BE2C (cell line): ENCODE measurements around the gene UBFD1.

Experiments
- DNase-seq: peaks from one replicate; pipeline ENCODE4 v3.0.0-alpha.2; 2020
- H3K27me3 ChIP-seq: fragments of 250-450 bp; sonication (Bioruptor Pico); 2 replicates; pipeline ENCODE4 v1.5.1; 2020; ENCODE audit warnings: mild to moderate bottlenecking
- H3K36me3 ChIP-seq: fragments of 250-450 bp; sonication (Bioruptor Pico); 2 replicates; pipeline ENCODE4 v1.5.1; 2020; ENCODE audit warnings: mild to moderate bottlenecking
- H3K4me1 ChIP-seq: fragments of 250-450 bp; sonication (Bioruptor Pico); 2 replicates; pipeline ENCODE4 v1.5.1; 2020
- H3K4me3 ChIP-seq: 2 replicates; pipeline ENCODE4 v1.5.1; 2011; ENCODE audit warnings: low read depth, low read length
- H3K9me3 ChIP-seq: fragments of 250-450 bp; sonication (Bioruptor Pico); 2 replicates; pipeline ENCODE4 v1.5.1; 2020
- CTCF ChIP-seq: IDR thresholded peaks from 2 replicates; pipeline ENCODE4 v1.5.1; 2012; ENCODE audit warnings: mild to moderate bottlenecking, low read depth, low read length

Gene UBFD1

GRCh38 chr16:23544436-23544835 lies 13.1 kb upstream of the UBFD1 start:
- no peaks in the 10 kb centered on the region for H3K9me3 ChIP-seq
- no peak overlapping the region for H3K4me3 ChIP-seq
- no peaks in the 10 kb centered on the region for H3K27me3 ChIP-seq
- no peak for DNase-seq
- H3K36me3 ChIP-seq: peaks cover 79% of the 10 kb centered on the region
- no peak for TF ChIP-seq CTCF
- H3K4me1 ChIP-seq: no peaks in the 10 kb centered on the region

- no peaks in the 10 kb centered on the region for H3K4me1 ChIP-seq
- no peak for TF ChIP-seq CTCF
- H3K4me3 ChIP-seq: no peak overlapping the region
- no peaks in the 10 kb centered on the region for H3K9me3 ChIP-seq
- peaks cover 78% of the 10 kb centered on the region for H3K36me3 ChIP-seq
- H3K27me3 ChIP-seq: no peaks in the 10 kb centered on the region
- no peak for DNase-seq
These were observed 7.6 kb upstream of the UBFD1 start for GRCh38 chr16:23549938-23550337.

- Histone ChIP-seq H3K36me3 (peaks cover 57% of the 10 kb centered on the region), H3K9me3 (no peaks in the 10 kb centered on the region; the same call in 1 of the 2 replicates), H3K27me3 (no peaks in the 10 kb centered on the region), H3K4me3 (no peak overlapping the region), H3K4me1 (no peaks in the 10 kb centered on the region)
- no peak for DNase-seq
- TF ChIP-seq CTCF: no peak
These were observed 5.4 kb upstream of the UBFD1 start for GRCh38 chr16:23552161-23552560.

- peaks cover 42% of the 10 kb centered on the region for H3K36me3 ChIP-seq
- H3K27me3 ChIP-seq: no peaks in the 10 kb centered on the region
- no peak for DNase-seq
- TF ChIP-seq CTCF: no peak
- H3K9me3 ChIP-seq: no peaks in the 10 kb centered on the region; the same call in 1 of the 2 replicates
- no peak overlapping the region for H3K4me3 ChIP-seq
- H3K4me1 ChIP-seq: no peaks in the 10 kb centered on the region
These were observed 3.0 kb upstream of the UBFD1 start for GRCh38 chr16:23554536-23554935.

- Histone ChIP-seq H3K4me3 (peak overlapping the region; percentile 94), H3K9me3 (no peaks in the 10 kb centered on the region; the same call in 1 of the 2 replicates), H3K36me3 (peaks cover 42% of the 10 kb centered on the region), H3K27me3 (no peaks in the 10 kb centered on the region), H3K4me1 (no peaks in the 10 kb centered on the region)
- DNase-seq: no peak
- no peak for TF ChIP-seq CTCF
These were observed 514 bp downstream of the UBFD1 start for GRCh38 chr16:23557779-23558702.

- no peak for DNase-seq
- TF ChIP-seq CTCF: no peak
- H3K4me3 ChIP-seq: no peak overlapping the region
- no peaks in the 10 kb centered on the region for H3K9me3 ChIP-seq
- H3K27me3 ChIP-seq: no peaks in the 10 kb centered on the region
- no peaks in the 10 kb centered on the region for H3K4me1 ChIP-seq
- H3K36me3 ChIP-seq: peaks cover 69% of the 10 kb centered on the region
These were observed 4.1 kb downstream of the UBFD1 start for GRCh38 chr16:23561586-23561985.
